HL-60 (cell line): ENCODE data around the gene TMEM89.
A peak's percentile ranks its signal among the peaks of the same experiment; 100 is the strongest.

Source experiments
- DNase-seq, 2 experiments: peaks; one replicate each; pipeline ENCODE4 v3.0.0-alpha.2; 2010 to 2020; ENCODE audit warnings: low read depth in 1 of 2, low spot score in 1 of 2
- H3K27ac ChIP-seq: fragments of 250-450 bp; sonication (Bioruptor Pico); replicated peaks from 2 replicates; pipeline ENCODE4 v1.5.1; 2020; ENCODE audit warnings: mild to moderate bottlenecking, moderate library complexity
- H3K27me3 ChIP-seq: fragments of 250-450 bp; sonication (Bioruptor Pico); 2 replicates; pipeline ENCODE4 v1.5.1; 2021; ENCODE audit warnings: mild to moderate bottlenecking, moderate library complexity; ENCODE audit not compliant: insufficient read depth, poor library complexity, severe bottlenecking
- H3K4me3 ChIP-seq: replicated peaks from 2 replicates; pipeline ENCODE4 v1.5.1; 2011; ENCODE audit warnings: mild to moderate bottlenecking, control low read depth, low read length; ENCODE audit not compliant: insufficient read depth
- CTCF ChIP-seq: IDR thresholded peaks from one replicate; pipeline ENCODE4 v1.5.1; 2011; ENCODE audit warnings: low read length, control low read depth, inconsistent platforms; ENCODE audit not compliant: insufficient read depth
- GABPA ChIP-seq: IDR thresholded peaks from 2 replicates; pipeline ENCODE4 v1.6.1; 2012; ENCODE audit warnings: low read depth
- POLR2AphosphoS5 ChIP-seq: IDR thresholded peaks from 2 replicates; pipeline ENCODE4 v1.6.1; 2012; ENCODE audit warnings: low read depth
- REST ChIP-seq: IDR thresholded peaks from 2 replicates; pipeline ENCODE4 v1.6.1; 2012; ENCODE audit warnings: low read depth; ENCODE audit not compliant: insufficient replicate concordance
- SPI1 ChIP-seq: IDR thresholded peaks from 2 replicates; pipeline ENCODE4 v1.6.1; 2012; ENCODE audit warnings: low read depth, mild to moderate bottlenecking, borderline replicate concordance

TMEM89 gene

DNA sequence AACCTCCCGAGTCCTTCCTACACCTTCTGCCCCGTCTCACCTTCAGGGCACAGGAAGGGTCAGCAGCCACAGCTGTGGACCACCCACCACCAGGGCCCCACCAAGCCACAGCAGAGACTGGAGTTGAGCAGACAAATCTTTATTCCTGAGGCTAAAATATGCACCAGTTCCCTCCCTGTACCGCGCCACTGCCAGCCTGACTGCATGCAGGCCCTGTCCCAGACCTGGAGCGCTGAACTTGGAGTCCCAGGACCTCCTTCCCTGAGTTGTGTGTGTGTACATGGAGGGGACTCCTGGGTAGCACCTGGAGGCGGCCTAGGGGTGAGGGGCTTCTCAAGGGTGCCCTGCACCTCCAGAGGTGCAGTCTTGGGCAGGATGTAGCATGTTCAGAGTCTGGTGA is 4.0 kb upstream of the TMEM89 start:
- H3K27me3 ChIP-seq, result no peaks in the 10 kb centered on the region
- no peak overlapping the region for H3K4me3 ChIP-seq
- no peak overlapping the region for H3K27ac ChIP-seq
- no peak for DNase-seq
- no peak for TF ChIP-seq SPI1
- no peak for TF ChIP-seq REST
- TF ChIP-seq POLR2AphosphoS5, result no peak
- TF ChIP-seq GABPA, result no peak
- no peak for TF ChIP-seq CTCF

- Histone ChIP-seq H3K4me3 (no peak overlapping the region), H3K27ac (no peak overlapping the region), H3K27me3 (no peaks in the 10 kb centered on the region)
- no peak for DNase-seq
- TF ChIP-seq SPI1, result no peak
- TF ChIP-seq POLR2AphosphoS5, result no peak
- no peak for TF ChIP-seq CTCF
- TF ChIP-seq REST, result no peak
- no peak for TF ChIP-seq GABPA
Measured at GRCh38 chr3:48624767-48625166, 3.2 kb upstream of the TMEM89 start.

- 0 out of 2 replicates have a peak overlapping the region, but pooled peaks have one; percentile 7 for H3K27ac ChIP-seq
- no peaks in the 10 kb centered on the region for H3K27me3 ChIP-seq
- TF ChIP-seq GABPA, result no peak
- no peak for TF ChIP-seq CTCF
- TF ChIP-seq POLR2AphosphoS5, result no peak
- TF ChIP-seq SPI1, result no peak
- no peak for TF ChIP-seq REST
- H3K4me3 ChIP-seq, result no peak overlapping the region
- no peak for DNase-seq
Measured at GRCh38 chr3:48623851-48624547, 2.4 kb upstream of the TMEM89 start.
